BJ (cell line): ENCODE results near the gene AFF1. TPM values are rescaled to one million over a fixed set of nuclear protein-coding genes. Genes with fewer than 3 reads are reported as not detected.

Experiments
- CTCF ChIA-PET: fragments of 350-600 bp; formaldehyde crosslinking; extraction: SDS; loops from one replicate; lab custom pipeline; 2021; ENCODE audit warnings: antibody characterized with exemption, inconsistent platforms; lab: Yijun Ruan, JAX
- POLR2A ChIA-PET: fragments of 300-600 bp; sonication (Branson Sonifier 250); formaldehyde crosslinking; extraction: SDS; loops from one replicate; lab custom pipeline; 2021; ENCODE audit warnings: antibody characterized with exemption; lab: Charles Lee
- DNase-seq: peaks from one replicate; pipeline ENCODE4 v3.0.0-alpha.2; 2011; ENCODE audit warnings: low read depth
- H3K27me3 ChIP-seq: 2 replicates; pipeline ENCODE4 v1.6.0; 2011; ENCODE audit warnings: low read length; ENCODE audit not compliant: control insufficient read depth, insufficient read depth
- H3K36me3 ChIP-seq: 2 replicates; pipeline ENCODE4 v1.5.1; 2011; ENCODE audit warnings: low read length; ENCODE audit not compliant: control insufficient read depth, insufficient read depth
- H3K4me3 ChIP-seq: 2 replicates; pipeline ENCODE4 v1.5.1; 2011; ENCODE audit warnings: low read depth, mild to moderate bottlenecking, control low read depth, low read length
- polyA plus RNA-seq: library from polyadenylated mRNA; depleted of rRNA; stranded (reverse); fragments of >200 nt; gene quantifications from 2 replicates; pipeline ENCODE4 v1.2.3, GENCODE V29; 2011
- TF ChIP-seq, protein P1 (sequence below): IDR thresholded peaks from 2 replicates; pipeline ENCODE4 v1.5.1; 2011; ENCODE audit warnings: low read depth, mild to moderate bottlenecking, control low read depth, inconsistent platforms, low read length, moderate library complexity; ENCODE audit not compliant: insufficient read depth

Gene AFF1
- polyA plus RNA-seq, 1 experiment: 11.0 TPM

DNA sequence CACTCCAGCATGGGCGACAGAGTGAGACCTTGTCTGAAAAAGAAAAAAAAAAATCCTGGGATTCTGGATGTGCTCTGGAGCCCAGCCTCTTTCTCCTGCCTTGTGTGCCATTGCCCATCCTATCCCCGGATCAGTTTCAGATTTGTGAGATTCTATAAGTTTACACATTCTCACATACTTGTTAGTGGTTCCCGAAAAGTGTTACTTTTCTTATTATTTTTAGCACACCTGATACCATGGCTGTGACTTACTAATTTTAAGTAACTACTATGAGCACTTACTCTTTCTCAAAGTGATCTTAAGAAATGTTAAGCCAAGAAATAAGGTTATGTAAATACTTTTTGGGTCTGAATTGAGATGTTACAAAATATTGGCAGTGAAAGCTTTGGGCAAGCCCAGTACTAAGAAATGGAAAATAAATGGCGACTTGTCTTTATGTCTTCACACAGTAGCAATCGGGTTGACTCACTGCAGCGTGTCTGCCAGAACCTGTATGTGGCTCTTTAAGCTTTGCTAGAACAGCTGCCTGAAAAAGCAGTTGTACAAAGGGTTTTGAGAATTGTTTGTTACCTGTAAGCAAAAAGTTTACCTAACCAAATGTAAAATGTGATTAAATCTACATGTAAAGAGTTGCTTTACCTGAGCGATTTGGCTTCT is 166.9 kb downstream of the AFF1 start:
- Histone ChIP-seq H3K4me3 (no peak overlapping the region), H3K36me3 (no peaks in the 10 kb centered on the region; the same call in 1 of the 2 replicates), H3K27me3 (no peaks in the 10 kb centered on the region)
- CTCF ChIA-PET: interaction anchor here (1.1 to 1.5 kb wide), 2 partner anchors 8 to 10 kb away, joined by 3 to 4 read pairs; no protein-coding TSS in a partner anchor
- TF ChIP-seq, protein P1, sequence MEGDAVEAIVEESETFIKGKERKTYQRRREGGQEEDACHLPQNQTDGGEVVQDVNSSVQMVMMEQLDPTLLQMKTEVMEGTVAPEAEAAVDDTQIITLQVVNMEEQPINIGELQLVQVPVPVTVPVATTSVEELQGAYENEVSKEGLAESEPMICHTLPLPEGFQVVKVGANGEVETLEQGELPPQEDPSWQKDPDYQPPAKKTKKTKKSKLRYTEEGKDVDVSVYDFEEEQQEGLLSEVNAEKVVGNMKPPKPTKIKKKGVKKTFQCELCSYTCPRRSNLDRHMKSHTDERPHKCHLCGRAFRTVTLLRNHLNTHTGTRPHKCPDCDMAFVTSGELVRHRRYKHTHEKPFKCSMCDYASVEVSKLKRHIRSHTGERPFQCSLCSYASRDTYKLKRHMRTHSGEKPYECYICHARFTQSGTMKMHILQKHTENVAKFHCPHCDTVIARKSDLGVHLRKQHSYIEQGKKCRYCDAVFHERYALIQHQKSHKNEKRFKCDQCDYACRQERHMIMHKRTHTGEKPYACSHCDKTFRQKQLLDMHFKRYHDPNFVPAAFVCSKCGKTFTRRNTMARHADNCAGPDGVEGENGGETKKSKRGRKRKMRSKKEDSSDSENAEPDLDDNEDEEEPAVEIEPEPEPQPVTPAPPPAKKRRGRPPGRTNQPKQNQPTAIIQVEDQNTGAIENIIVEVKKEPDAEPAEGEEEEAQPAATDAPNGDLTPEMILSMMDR: no peak
- no peak for DNase-seq
- POLR2A ChIA-PET: no interaction called here

DNA sequence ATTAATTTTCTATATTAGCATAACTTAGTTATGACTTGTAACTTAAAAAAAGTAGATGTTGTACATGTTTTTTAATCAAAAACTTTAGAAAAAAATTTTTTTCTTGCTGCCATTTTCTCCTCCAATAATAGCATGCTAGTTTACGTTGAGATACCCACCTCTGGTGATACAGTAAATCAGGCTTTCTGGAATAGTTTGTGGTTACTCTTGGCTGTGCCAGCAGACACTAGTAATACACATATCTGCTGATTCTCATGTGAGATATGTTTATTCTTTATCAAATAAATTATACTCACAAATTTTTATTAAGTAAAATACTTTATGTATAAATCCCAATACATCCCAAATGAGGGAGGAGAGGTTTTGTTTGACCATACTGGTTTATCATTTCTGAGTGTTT is 168.3 kb downstream of the AFF1 start:
- TF ChIP-seq, protein P1: no peak
- ChIA-PET POLR2A (no interaction called here), CTCF (interaction anchor here (0.9 to 1.4 kb wide), 4 partner anchors 14 to 183 kb away, joined by 3 to 5 read pairs (median 4); no protein-coding TSS in a partner anchor)
- H3K36me3 ChIP-seq: no peaks in the 10 kb centered on the region; the same call in 1 of the 2 replicates
- H3K27me3 ChIP-seq: no peaks in the 10 kb centered on the region
- DNase-seq: no peak
- no peak overlapping the region for H3K4me3 ChIP-seq

DNA sequence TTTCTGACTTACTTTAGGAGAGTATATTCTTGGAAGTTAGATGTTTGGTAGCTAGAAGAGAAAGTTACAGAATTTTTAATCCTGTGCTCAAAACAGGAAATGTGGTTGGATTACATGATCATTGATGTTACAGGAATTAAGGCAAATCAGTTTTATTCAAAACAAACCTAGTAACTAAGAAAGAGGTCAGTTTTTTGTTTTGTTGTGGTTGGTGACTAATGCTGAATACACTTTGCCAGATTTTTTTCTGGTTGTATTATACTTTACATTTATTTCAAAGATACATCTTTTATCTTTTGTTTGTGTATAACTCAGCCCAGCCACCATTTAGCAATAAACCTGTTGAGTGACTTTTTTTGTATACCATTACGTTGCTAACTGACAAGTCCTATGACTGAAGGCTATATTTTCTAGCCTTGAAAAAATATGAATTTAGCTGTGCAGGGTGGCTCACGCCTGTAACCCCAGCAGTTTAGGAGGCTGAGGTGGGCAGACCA is 168.9 kb downstream of the AFF1 start:
- no peaks in the 10 kb centered on the region for H3K27me3 ChIP-seq
- TF ChIP-seq, protein P1: no peak
- CTCF ChIA-PET: interaction anchor here (0.9 to 1.4 kb wide), 5 partner anchors 8 to 184 kb away, joined by 3 to 5 read pairs (median 4); no protein-coding TSS in a partner anchor
- DNase-seq: no peak
- H3K36me3 ChIP-seq: no peaks in the 10 kb centered on the region; the same call in 1 of the 2 replicates
- H3K4me3 ChIP-seq: no peak overlapping the region
- POLR2A ChIA-PET: interaction anchor here (0.6 kb wide), 1 partner anchor 495 kb away, joined by 3 read pairs; no protein-coding TSS in a partner anchor

DNA sequence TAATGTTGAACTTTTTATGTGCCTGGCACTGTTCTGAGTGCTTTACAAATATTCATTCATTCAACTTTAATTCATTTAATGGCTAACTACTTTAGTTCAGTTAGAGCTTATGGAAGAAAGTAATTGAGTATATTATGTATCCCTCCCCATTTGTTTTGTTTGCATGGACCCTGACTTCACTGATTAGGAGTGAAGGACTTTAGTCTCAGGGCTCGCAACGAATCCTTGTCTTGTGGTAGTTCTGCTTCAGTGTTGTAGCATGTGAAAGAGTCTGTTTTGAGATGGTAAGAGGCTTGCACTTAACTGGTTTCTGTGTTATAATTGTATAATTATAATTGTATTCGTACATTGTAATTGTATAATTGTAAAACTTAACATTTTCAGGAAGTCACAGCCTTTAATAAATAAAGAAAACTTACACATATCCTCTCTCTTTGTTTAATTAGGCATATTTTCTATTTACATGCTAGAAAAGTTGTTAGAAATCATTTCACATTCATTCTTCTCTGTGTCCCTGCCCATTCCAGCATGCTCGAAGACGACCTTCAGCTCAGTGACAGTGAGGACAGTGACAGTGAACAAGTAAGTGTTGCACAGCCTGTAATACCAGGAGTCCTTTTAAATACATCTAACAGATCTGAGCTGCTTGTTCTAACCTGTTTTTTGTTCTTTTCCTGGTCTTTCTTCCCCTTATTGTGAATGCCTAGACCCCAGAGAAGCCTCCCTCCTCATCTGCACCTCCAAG is 170.5 kb downstream of the AFF1 start:
- Histone ChIP-seq H3K27me3 (no peaks in the 10 kb centered on the region), H3K36me3 (no peaks in the 10 kb centered on the region), H3K4me3 (no peak overlapping the region)
- no peak for DNase-seq
- ChIA-PET CTCF (interaction anchor here (0.8 to 1.2 kb wide), 3 partner anchors 10 to 170 kb away, joined by 3 read pairs; partner anchors contain the start of gene AFF1), POLR2A (no interaction called here)
- TF ChIP-seq, protein P1: no peak

DNA sequence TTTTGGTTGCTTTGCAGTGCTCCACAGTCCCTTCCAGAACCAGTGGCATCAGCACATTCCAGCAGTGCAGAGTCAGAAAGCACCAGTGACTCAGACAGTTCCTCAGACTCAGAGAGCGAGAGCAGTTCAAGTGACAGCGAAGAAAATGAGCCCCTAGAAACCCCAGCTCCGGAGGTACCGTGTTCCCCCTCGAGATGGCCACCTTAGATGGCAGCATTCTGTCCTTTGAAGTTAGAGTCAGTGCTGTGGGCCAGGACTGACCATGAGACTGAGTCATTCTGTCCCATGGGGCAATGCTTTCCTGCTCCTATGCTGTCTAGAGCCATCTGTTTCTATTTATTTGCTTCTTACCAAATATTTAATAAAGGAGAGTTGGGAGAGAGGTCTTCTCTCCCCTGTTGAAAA is 173.3 kb downstream of the AFF1 start:
- peak; percentile 66 for DNase-seq
- Histone ChIP-seq H3K27me3 (no peaks in the 10 kb centered on the region), H3K4me3 (no peak overlapping the region), H3K36me3 (no peaks in the 10 kb centered on the region)
- CTCF ChIA-PET: interaction anchor here (1.0 kb wide), 1 partner anchor 184 kb away, joined by 3 read pairs; no protein-coding TSS in a partner anchor
- POLR2A ChIA-PET: interaction anchor here (0.6 kb wide), 1 partner anchor 174 kb away, joined by 3 read pairs; no protein-coding TSS in a partner anchor
- TF ChIP-seq, protein P1: no peak
